H1 (cell line): ENCODE measurements around the gene PROM2. TPM values are rescaled to one million over a fixed set of nuclear protein-coding genes. Genes with fewer than 3 reads are reported as not detected.

Experiments used
- CTCF ChIA-PET: fragments of 300-600 bp; sonication (Branson Sonifier 250); formaldehyde crosslinking; loops from one replicate; lab custom pipeline; 2021; ENCODE audit not compliant: partially characterized antibody; lab: Charles Lee
- POLR2A ChIA-PET: fragments of 300-600 bp; sonication (Branson Sonifier 250); formaldehyde crosslinking; loops from one replicate; lab custom pipeline; 2021; ENCODE audit warnings: inconsistent platforms; ENCODE audit not compliant: partially characterized antibody; lab: Charles Lee
- DNase-seq, 2 experiments: peaks; one replicate each; pipeline versions ENCODE4 v3.0.0 to v3.0.0-alpha.2; 2010 to 2022; ENCODE audit warnings: low spot score in 2 of 2, low read depth in 1 of 2, mixed read lengths in 1 of 2
- FAIRE-seq: peaks from 2 replicates; lab custom pipeline; 2011; peaks lifted over from hg19 to GRCh38; lab: Jason Lieb, UNC
- H2AFZ ChIP-seq: 2 replicates; pipeline ENCODE4 v1.8.1; 2012; ENCODE audit warnings: low read length, inconsistent platforms
- H2AK5ac ChIP-seq: 2 replicates; pipeline ENCODE4 v1.6.1; 2013; ENCODE audit warnings: low read depth, low read length
- H2BK120ac ChIP-seq: replicated peaks from 2 replicates; pipeline ENCODE3; 2013; ENCODE audit warnings: low read depth, low read length, inconsistent platforms
- H2BK12ac ChIP-seq: 2 replicates; pipeline ENCODE4 v1.6.1; 2013; ENCODE audit warnings: low read depth, low read length
- H2BK15ac ChIP-seq: 2 replicates; pipeline ENCODE4 v1.6.1; 2013; ENCODE audit warnings: low read length
- H2BK20ac ChIP-seq: 2 replicates; pipeline ENCODE4 v1.6.1; 2013; ENCODE audit warnings: low read length
- H2BK5ac ChIP-seq: 2 replicates; pipeline ENCODE4 v1.6.1; 2013; ENCODE audit warnings: low read depth, low read length
- H3K14ac ChIP-seq: 2 replicates; pipeline ENCODE4 v1.6.1; 2013; ENCODE audit warnings: inconsistent platforms; ENCODE audit not compliant: insufficient read length
- H3K18ac ChIP-seq: 2 replicates; pipeline ENCODE4 v1.6.1; 2013; ENCODE audit warnings: low read length; ENCODE audit errors: extremely low read depth
- H3K23ac ChIP-seq: 2 replicates; pipeline ENCODE4 v1.6.1; 2013; ENCODE audit warnings: inconsistent platforms; ENCODE audit not compliant: insufficient read length
- H3K23me2 ChIP-seq: 2 replicates; pipeline ENCODE4 v1.6.1; 2013; ENCODE audit warnings: low read depth, low read length
- H3K27ac ChIP-seq: 2 replicates; pipeline ENCODE4 v1.6.1; 2011; ENCODE audit warnings: low read depth, low read length, inconsistent platforms
- H3K27me3 ChIP-seq, 4 experiments: replicated peaks in 1 of 4; 1 replicate in 1 of 4; 2 replicates in 3 of 4; pipeline versions ENCODE4 v1.6.1 to v1.8.1; 2011 to 2013; ENCODE audit warnings: low read length in 3 of 4, mild to moderate bottlenecking in 3 of 4, inconsistent platforms in 2 of 4, mixed read lengths in 2 of 4, moderate library complexity in 1 of 4; ENCODE audit not compliant: control insufficient read depth in 3 of 4, insufficient read depth in 3 of 4; ENCODE audit errors: extremely low read depth in 1 of 4
- H3K36me3 ChIP-seq, 4 experiments: 2 replicates each; pipeline versions ENCODE4 v1.6.1 to v1.8.1; 2011 to 2013; ENCODE audit warnings: mild to moderate bottlenecking in 4 of 4, low read length in 3 of 4, moderate library complexity in 2 of 4, control low read depth in 1 of 4, inconsistent platforms in 1 of 4; ENCODE audit not compliant: insufficient read depth in 4 of 4, control insufficient read depth in 2 of 4
- H3K4ac ChIP-seq: replicated peaks from 2 replicates; pipeline ENCODE3; 2013; ENCODE audit warnings: low read length, low read depth, mixed read lengths, inconsistent platforms; ENCODE audit not compliant: insufficient read length
- H3K4me1 ChIP-seq, 4 experiments: replicated peaks in 1 of 4; 1 replicate in 1 of 4; 2 replicates in 3 of 4; pipeline versions ENCODE4 v1.6.1 to v1.8.1; 2011 to 2013; ENCODE audit warnings: low read length in 3 of 4, inconsistent platforms in 2 of 4, mixed read lengths in 1 of 4; ENCODE audit not compliant: insufficient read depth in 4 of 4, control insufficient read depth in 3 of 4
- H3K4me2 ChIP-seq, 2 experiments: 2 replicates each; pipeline versions ENCODE4 v1.6.1 to v1.8.1; 2011 to 2013; ENCODE audit warnings: low read depth in 2 of 2, low read length in 2 of 2, control low read depth in 1 of 2, inconsistent platforms in 1 of 2, mild to moderate bottlenecking in 1 of 2; ENCODE audit not compliant: insufficient read depth in 1 of 2
- H3K4me3 ChIP-seq, 4 experiments: fragments of 200-600, 300-600 bp in 1 of 4; sonication (generic), shearing (Covaris generic), sonication (Bioruptor Twin) in 1 of 4; 2 replicates each; pipeline versions ENCODE4 v1.5.1 to v1.8.1; 2011 to 2016; ENCODE audit warnings: low read length in 4 of 4, low read depth in 3 of 4, control low read depth in 2 of 4, inconsistent platforms in 2 of 4, mild to moderate bottlenecking in 2 of 4, mixed read lengths in 1 of 4, moderate library complexity in 1 of 4; ENCODE audit not compliant: insufficient read depth in 2 of 4; ENCODE audit errors: extremely low read depth in 1 of 4
- H3K56ac ChIP-seq: replicated peaks from 2 replicates; pipeline ENCODE3; 2013; ENCODE audit warnings: low read depth, mild to moderate bottlenecking, mixed read lengths, low read length, inconsistent platforms; ENCODE audit not compliant: insufficient read length
- H3K79me1 ChIP-seq: 2 replicates; pipeline ENCODE4 v1.6.1; 2013; ENCODE audit warnings: low read depth, low read length, control low read depth
- H3K79me2 ChIP-seq, 2 experiments: 2 replicates each; pipeline versions ENCODE4 v1.6.1 to v1.8.1; 2012 to 2013; ENCODE audit warnings: low read length in 2 of 2, mild to moderate bottlenecking in 2 of 2, inconsistent platforms in 1 of 2; ENCODE audit not compliant: insufficient read depth in 2 of 2, control insufficient read depth in 1 of 2
- H3K9ac ChIP-seq, 4 experiments: replicated peaks in 1 of 4; 1 replicate in 1 of 4; 2 replicates in 3 of 4; pipeline versions ENCODE4 v1.6.1 to v1.8.1; 2011 to 2013; ENCODE audit warnings: low read depth in 3 of 4, low read length in 3 of 4, control low read depth in 2 of 4, mild to moderate bottlenecking in 2 of 4, moderate library complexity in 2 of 4, inconsistent platforms in 1 of 4; ENCODE audit errors: extremely low read depth in 1 of 4
- H3K9me3 ChIP-seq, 2 experiments: 2 replicates each; pipeline versions ENCODE4 v1.6.1 to v1.8.1; 2012 to 2013; ENCODE audit warnings: mild to moderate bottlenecking in 2 of 2, moderate library complexity in 2 of 2, control low read depth in 1 of 2, inconsistent platforms in 1 of 2, low read depth in 1 of 2, low read length in 1 of 2, mixed read lengths in 1 of 2; ENCODE audit not compliant: insufficient read depth in 2 of 2
- H4K20me1 ChIP-seq, 2 experiments: replicated peaks in 1 of 2; 2 replicates each; pipeline versions ENCODE3 to v1.8.1; 2011 to 2013; ENCODE audit warnings: inconsistent platforms in 2 of 2, low read length in 2 of 2, mild to moderate bottlenecking in 1 of 2; ENCODE audit not compliant: insufficient read depth in 2 of 2, control insufficient read depth in 1 of 2
- H4K5ac ChIP-seq: 2 replicates; pipeline ENCODE4 v1.6.1; 2013; ENCODE audit warnings: low read length, low read depth, mixed read lengths, inconsistent platforms; ENCODE audit not compliant: insufficient read length
- H4K8ac ChIP-seq: 2 replicates; pipeline ENCODE4 v1.8.0; 2013; ENCODE audit warnings: mild to moderate bottlenecking, moderate library complexity, low read length, inconsistent platforms; ENCODE audit not compliant: insufficient read depth; ENCODE audit errors: extremely low read depth
- H4K91ac ChIP-seq: replicated peaks from 2 replicates; pipeline ENCODE3; 2013; ENCODE audit warnings: low read length, mixed read lengths, inconsistent platforms; ENCODE audit not compliant: insufficient read length
- CBX8 ChIP-seq: fragments of 300-800, 300-1000 bp; sonication (generic); IDR thresholded peaks from 2 replicates; pipeline ENCODE4 v1.7.1; 2016; ENCODE audit warnings: low read depth, low read length, borderline replicate concordance
- CHD2 ChIP-seq: IDR thresholded peaks from 2 replicates; pipeline ENCODE4 v1.6.1; 2012; ENCODE audit warnings: low read length, improper control_type of control experiment
- CTBP2 ChIP-seq: IDR thresholded peaks from 2 replicates; pipeline ENCODE4 v1.7.0; 2011; ENCODE audit warnings: borderline replicate concordance, mild to moderate bottlenecking, moderate library complexity, mixed read lengths, low read length; ENCODE audit not compliant: insufficient read depth, insufficient read length
- KDM4A ChIP-seq: IDR thresholded peaks from one replicate; pipeline ENCODE4 v1.7.1; 2012; ENCODE audit warnings: low read depth, mild to moderate bottlenecking, moderate library complexity, low read length, inconsistent platforms; ENCODE audit not compliant: severe bottlenecking
- MAFK ChIP-seq: IDR thresholded peaks from 2 replicates; pipeline ENCODE4 v1.6.1; 2012; ENCODE audit warnings: low read depth, mild to moderate bottlenecking, improper control_type of control experiment, low read length
- NRF1 ChIP-seq: IDR thresholded peaks from 2 replicates; pipeline ENCODE4 v1.6.1; 2011; ENCODE audit warnings: mild to moderate bottlenecking, low read depth, low read length, improper control_type of control experiment
- RNF2 ChIP-seq: fragments of 200-900, 300-1000 bp; sonication (generic); IDR thresholded peaks from 2 replicates; pipeline ENCODE4 v1.7.1; 2016; ENCODE audit warnings: borderline replicate concordance, low read depth, mild to moderate bottlenecking, antibody characterized with exemption, low read length; ENCODE audit not compliant: poor library complexity, severe bottlenecking; ENCODE audit errors: missing control alignments
- RXRA ChIP-seq: IDR thresholded peaks from 2 replicates; pipeline ENCODE4 v1.6.1; 2011; ENCODE audit warnings: low read depth, mild to moderate bottlenecking, low read length, moderate library complexity; ENCODE audit not compliant: insufficient read depth
- SUZ12 ChIP-seq: fragments of 200-600 bp; sonication (generic); IDR thresholded peaks from 2 replicates; pipeline ENCODE4 v1.6.1; 2012; ENCODE audit warnings: mild to moderate bottlenecking, inconsistent platforms, low read length, moderate library complexity, mixed read lengths
- USF2 ChIP-seq: IDR thresholded peaks from 2 replicates; pipeline ENCODE4 v1.6.1; 2011; ENCODE audit warnings: low read length, improper control_type of control experiment
- YY1 ChIP-seq: IDR thresholded peaks from 2 replicates; pipeline ENCODE4 v1.6.1; 2011; ENCODE audit warnings: low read depth, mild to moderate bottlenecking, low read length
- ZNF274 ChIP-seq: IDR thresholded peaks from 2 replicates; pipeline ENCODE4 v1.7.0; 2012; ENCODE audit warnings: low read length, borderline replicate concordance; ENCODE audit errors: extremely low read depth
- WGBS, 2 experiments: shearing (Covaris generic) in 1 of 2; methylation state at CpG; one replicate each; pipeline versions ENCODE4 v1.1.6 to v1.1.7; 2013 to 2015; ENCODE audit warnings: low lambda C conversion rate in 2 of 2, mixed read lengths in 2 of 2, inconsistent platforms in 1 of 2, low coverage in 1 of 2, missing lambda C conversion rate in 1 of 2; ENCODE audit not compliant: insufficient replicate concordance in 2 of 2, insufficient coverage in 1 of 2, insufficient read length in 1 of 2; ENCODE audit errors: extremely low coverage in 1 of 2, missing lambda C conversion rate in 1 of 2; 5-methylcytosine and 5-hydroxymethylcytosine counted together
- polyA plus RNA-seq, 7 experiments: library from polyadenylated mRNA; depleted of rRNA in 3 of 7; stranded (reverse) in 5 of 7; unstranded in 2 of 7; fragments of >200 nt in 5 of 7; fragments of 200-250 nt in 2 of 7; gene quantifications; 1 replicate in 5 of 7; 2 replicates in 1 of 7; 4 replicates in 1 of 7; pipeline versions ENCODE4 v1.2.1 to v1.2.3, GENCODE V29; 2011 to 2013; ENCODE audit warnings: missing spikeins in 2 of 7, mixed read lengths in 2 of 7
- total RNA-seq: library from RNA; stranded (reverse); fragmentation: NEBNext Ultra II Directional; extraction: Animal tissue kit (Norgen Biotek cat#: 25700); gene quantifications from 2 replicates; pipeline ENCODE4 v1.2.1, GENCODE V29; 2021

The PROM2 gene
- total and polyA plus RNA-seq, 2 of the 8 experiments (the other 6 are each of a cell fraction or from before 2014, with no cell fraction given), result 1.6 to 3.8 TPM

- Histone ChIP-seq H3K79me1 (no peaks in the 10 kb centered on the region), H4K91ac (no peak overlapping the region), H3K27me3 (no peaks in the 10 kb centered on the region), H3K4me3 (no peak overlapping the region), H4K5ac (no peak overlapping the region), H3K23ac (no peak overlapping the region), H2BK15ac (no peak overlapping the region), H3K18ac (no peak overlapping the region), H2AK5ac (no peak overlapping the region), H3K4ac (no peak overlapping the region), H3K79me2 (no peaks in the 10 kb centered on the region), H2AFZ (no peak overlapping the region), H3K36me3 (no peaks in the 10 kb centered on the region), H2BK20ac (no peak overlapping the region), H4K8ac (no peak overlapping the region), H3K4me2 (no peak overlapping the region), H3K56ac (no peak overlapping the region), H2BK5ac (no peak overlapping the region), H3K9me3 (peaks cover 59 to 100% of the 10 kb centered on the region in 2 experiments), H3K9ac (no peak overlapping the region), H3K27ac (no peak overlapping the region), H3K4me1 (peaks cover 0 to 11% (median 0%) of the 10 kb centered on the region in 4 experiments; a peak in 1 of 7 replicates), H3K14ac (no peak overlapping the region), H3K23me2 (no peaks in the 10 kb centered on the region), H4K20me1 (no peaks in the 10 kb centered on the region), H2BK120ac (no peak overlapping the region), H2BK12ac (no peak overlapping the region)
- POLR2A ChIA-PET, result no interaction called here
- 79% methylated on average over 9 of the region's 9 CpGs; no CpG with 5 or more reads in 1 of the 2 experiments for WGBS, 2 experiments
- FAIRE-seq, result no peak
- no peak for DNase-seq
- CTCF ChIA-PET, result interaction anchor here (1.1 kb wide), 1 partner anchor 49 kb away, joined by 3 read pairs; no protein-coding TSS in a partner anchor
- TF ChIP-seq RNF2 (no peak), KDM4A (no peak), RXRA (no peak), USF2 (no peak), CHD2 (no peak), MAFK (no peak), CBX8 (no peak), ZNF274 (no peak), NRF1 (no peak), YY1 (no peak), SUZ12 (no peak), CTBP2 (no peak)
These were observed 24.4 kb downstream of the PROM2 start for GRCh38 chr2:95298486-95299111.
